ENCODE measurements around the gene ATRN.

ATRN gene

DNA sequence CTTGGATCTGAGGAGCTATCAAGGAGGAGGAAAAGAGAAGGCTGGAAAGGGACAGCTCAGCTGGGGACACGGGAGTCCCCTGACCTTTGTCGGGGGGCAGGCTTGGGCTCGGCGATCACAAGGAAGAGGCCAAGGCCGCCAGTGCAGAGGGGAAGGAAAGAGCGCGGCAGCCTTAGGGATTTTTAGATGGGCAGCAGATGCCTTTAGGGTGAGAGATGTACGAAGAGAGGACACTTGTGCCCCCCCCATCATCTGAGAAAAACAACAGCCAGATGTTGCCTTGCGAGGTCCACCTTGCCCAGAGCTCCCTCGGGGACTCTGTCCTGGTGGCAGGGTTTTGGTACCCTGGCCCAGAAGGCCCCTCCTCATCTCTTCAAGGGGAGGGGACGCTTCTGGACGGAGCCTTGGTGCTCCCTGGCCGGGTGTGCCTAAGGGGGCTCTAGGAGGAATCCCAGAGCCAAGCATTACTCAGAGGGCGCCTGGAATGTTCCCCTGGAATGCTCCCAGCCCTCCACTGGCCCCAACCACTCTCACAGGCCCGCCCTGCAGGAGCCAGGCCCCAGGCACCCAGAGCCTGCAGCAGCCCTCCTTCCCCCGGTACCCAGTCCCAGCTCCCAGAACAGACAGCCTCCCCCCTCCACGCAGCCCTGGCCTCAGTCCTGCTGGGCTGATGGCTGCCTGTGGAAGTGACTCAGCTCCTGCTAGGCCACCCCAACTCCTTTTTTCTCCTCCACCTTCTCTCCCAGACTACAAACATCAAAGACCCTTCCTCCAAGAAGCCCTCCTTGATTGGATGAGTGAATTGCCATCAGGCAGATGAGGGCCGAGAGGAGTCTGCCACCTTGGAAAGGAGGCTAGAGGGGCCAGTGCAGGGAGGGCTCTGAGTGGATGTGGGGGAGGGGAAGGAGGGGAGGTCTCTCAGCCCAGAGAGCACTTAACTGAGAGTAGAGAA is 209.2 kb downstream of the ATRN start:
- no peaks in the 10 kb centered on the region for H4K20me1 ChIP-seq (ENCODE audit: insufficient read depth, low read length, poor library complexity, severe bottlenecking)
- no peaks in the 10 kb centered on the region for H3F3A ChIP-seq (ENCODE audit: low read depth)
- TF ChIP-seq EZH2phosphoT487 (IDR thresholded peaks at IDR 0.05; ENCODE audit: borderline replicate concordance), result no peak
- TF ChIP-seq, protein P1, sequence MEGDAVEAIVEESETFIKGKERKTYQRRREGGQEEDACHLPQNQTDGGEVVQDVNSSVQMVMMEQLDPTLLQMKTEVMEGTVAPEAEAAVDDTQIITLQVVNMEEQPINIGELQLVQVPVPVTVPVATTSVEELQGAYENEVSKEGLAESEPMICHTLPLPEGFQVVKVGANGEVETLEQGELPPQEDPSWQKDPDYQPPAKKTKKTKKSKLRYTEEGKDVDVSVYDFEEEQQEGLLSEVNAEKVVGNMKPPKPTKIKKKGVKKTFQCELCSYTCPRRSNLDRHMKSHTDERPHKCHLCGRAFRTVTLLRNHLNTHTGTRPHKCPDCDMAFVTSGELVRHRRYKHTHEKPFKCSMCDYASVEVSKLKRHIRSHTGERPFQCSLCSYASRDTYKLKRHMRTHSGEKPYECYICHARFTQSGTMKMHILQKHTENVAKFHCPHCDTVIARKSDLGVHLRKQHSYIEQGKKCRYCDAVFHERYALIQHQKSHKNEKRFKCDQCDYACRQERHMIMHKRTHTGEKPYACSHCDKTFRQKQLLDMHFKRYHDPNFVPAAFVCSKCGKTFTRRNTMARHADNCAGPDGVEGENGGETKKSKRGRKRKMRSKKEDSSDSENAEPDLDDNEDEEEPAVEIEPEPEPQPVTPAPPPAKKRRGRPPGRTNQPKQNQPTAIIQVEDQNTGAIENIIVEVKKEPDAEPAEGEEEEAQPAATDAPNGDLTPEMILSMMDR (conservative IDR thresholded peaks at IDR 0.05; ENCODE audit: low read length), result no peak
- no peaks in the 10 kb centered on the region for H3K9me2 ChIP-seq (replicated peaks; ENCODE audit: low read depth, low read length)
- H3K79me2 ChIP-seq (ENCODE audit: insufficient read depth, low read length), result no peaks in the 10 kb centered on the region
- H3K4me3 ChIP-seq (ENCODE audit: low read length, poor library complexity, severe bottlenecking), result no peak overlapping the region
- no peaks in the 10 kb centered on the region for H3K4me1 ChIP-seq (ENCODE audit: insufficient read depth, low read length, poor library complexity, severe bottlenecking)
- no peak overlapping the region for H2AFZ ChIP-seq (ENCODE audit: low read length)
- no peaks in the 10 kb centered on the region for H3K36me3 ChIP-seq (ENCODE audit: insufficient read depth, low read length)
- H3K4me2 ChIP-seq (ENCODE audit: low read depth, low read length, poor library complexity, severe bottlenecking), result no peak overlapping the region
- H3K9me3 ChIP-seq (ENCODE audit: insufficient read depth, low read depth, low read length), result no peaks in the 10 kb centered on the region
- H3K27me3 ChIP-seq (ENCODE audit: insufficient read depth, low read length, poor library complexity, severe bottlenecking), result no peaks in the 10 kb centered on the region
- no peak overlapping the region for H3K9ac ChIP-seq (ENCODE audit: low read depth, low read length, poor library complexity, severe bottlenecking)

DNA sequence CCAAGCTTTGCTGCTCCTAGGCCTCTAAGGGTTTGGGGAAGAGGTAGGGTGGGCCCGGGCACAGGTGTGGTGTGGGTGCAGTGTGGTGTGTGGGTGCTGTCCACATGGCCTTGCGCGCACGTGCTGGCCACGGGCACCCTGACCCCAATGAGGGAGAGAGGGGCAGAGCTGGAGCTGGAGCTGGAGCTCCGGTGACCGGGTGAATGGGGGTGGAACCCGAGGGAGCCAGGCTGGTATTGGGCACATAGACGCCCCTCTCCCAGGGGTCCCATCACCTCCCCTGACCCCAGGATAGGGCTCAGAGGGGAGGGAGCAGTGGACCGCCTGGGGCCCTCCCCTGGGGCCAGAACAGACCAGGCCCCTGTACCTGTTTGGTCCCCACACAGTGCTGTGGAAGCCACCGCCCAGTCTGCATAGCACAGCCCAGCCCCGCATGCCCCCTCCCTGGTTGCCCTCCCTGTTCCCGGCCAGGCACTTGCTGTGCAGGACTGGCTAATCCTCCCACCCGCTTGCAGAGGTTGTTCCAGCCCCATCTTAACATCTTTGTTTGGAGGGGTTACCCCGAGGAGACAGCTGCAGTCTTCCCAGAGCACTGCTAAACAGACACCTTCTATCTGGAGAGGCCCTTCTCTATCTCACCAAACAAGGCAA is 210.0 kb downstream of the ATRN start:
- Histone ChIP-seq H2AFZ (ENCODE audit: low read length) (no peak overlapping the region), H3K4me1 (ENCODE audit: insufficient read depth, low read length, poor library complexity, severe bottlenecking) (no peaks in the 10 kb centered on the region), H3F3A (ENCODE audit: low read depth) (no peaks in the 10 kb centered on the region), H3K9me3 (ENCODE audit: insufficient read depth, low read depth, low read length) (no peaks in the 10 kb centered on the region), H3K79me2 (ENCODE audit: insufficient read depth, low read length) (no peaks in the 10 kb centered on the region), H3K36me3 (ENCODE audit: insufficient read depth, low read length) (no peaks in the 10 kb centered on the region), H3K27me3 (ENCODE audit: insufficient read depth, low read length, poor library complexity, severe bottlenecking) (no peaks in the 10 kb centered on the region), H4K20me1 (ENCODE audit: insufficient read depth, low read length, poor library complexity, severe bottlenecking) (no peaks in the 10 kb centered on the region), H3K9me2 (replicated peaks; ENCODE audit: low read depth, low read length) (no peaks in the 10 kb centered on the region), H3K9ac (ENCODE audit: low read depth, low read length, poor library complexity, severe bottlenecking) (no peak overlapping the region), H3K4me3 (ENCODE audit: low read length, poor library complexity, severe bottlenecking) (no peak overlapping the region), H3K4me2 (ENCODE audit: low read depth, low read length, poor library complexity, severe bottlenecking) (no peak overlapping the region)
- no peak for TF ChIP-seq EZH2phosphoT487 (IDR thresholded peaks at IDR 0.05; ENCODE audit: borderline replicate concordance)
- TF ChIP-seq, protein P1 (conservative IDR thresholded peaks at IDR 0.05; ENCODE audit: low read length), result no peak

DNA sequence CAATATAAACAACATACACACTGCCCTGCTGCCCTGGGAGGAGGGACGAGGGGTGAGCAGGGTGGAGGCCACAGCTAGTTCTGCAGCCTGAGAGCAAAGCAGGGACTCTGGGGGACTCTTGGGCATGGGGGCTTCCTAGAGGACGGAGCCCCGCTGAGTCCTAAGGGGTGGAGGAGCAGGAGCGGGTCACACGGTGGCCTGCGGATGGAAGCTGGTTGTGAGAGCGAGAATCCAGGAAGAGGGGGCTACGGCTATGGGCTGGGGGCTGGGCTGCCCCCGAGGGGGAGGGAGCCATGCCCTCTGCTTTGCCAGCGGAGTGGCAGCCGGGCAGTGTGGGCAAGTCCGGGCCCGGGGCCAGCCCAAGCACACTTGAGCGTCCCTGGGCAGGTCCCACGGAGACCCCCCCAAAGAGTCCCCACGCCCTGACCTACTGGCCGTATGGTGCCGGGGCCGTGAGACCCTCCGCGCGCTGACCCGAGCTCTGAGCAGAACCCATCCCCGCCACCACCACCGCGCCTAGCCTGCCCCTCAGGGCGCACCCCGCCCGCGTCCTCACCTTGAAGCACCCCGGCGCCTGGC is 210.6 kb downstream of the ATRN start:
- Histone ChIP-seq H3K4me2 (ENCODE audit: low read depth, low read length, poor library complexity, severe bottlenecking) (no peak overlapping the region), H2AFZ (ENCODE audit: low read length) (no peak overlapping the region), H3K79me2 (ENCODE audit: insufficient read depth, low read length) (no peaks in the 10 kb centered on the region), H4K20me1 (ENCODE audit: insufficient read depth, low read length, poor library complexity, severe bottlenecking) (no peaks in the 10 kb centered on the region), H3K4me3 (ENCODE audit: low read length, poor library complexity, severe bottlenecking) (no peak overlapping the region), H3F3A (ENCODE audit: low read depth) (no peaks in the 10 kb centered on the region), H3K9me3 (ENCODE audit: insufficient read depth, low read depth, low read length) (no peaks in the 10 kb centered on the region), H3K9ac (ENCODE audit: low read depth, low read length, poor library complexity, severe bottlenecking) (no peak overlapping the region), H3K9me2 (replicated peaks; ENCODE audit: low read depth, low read length) (no peaks in the 10 kb centered on the region), H3K27me3 (ENCODE audit: insufficient read depth, low read length, poor library complexity, severe bottlenecking) (no peaks in the 10 kb centered on the region), H3K4me1 (ENCODE audit: insufficient read depth, low read length, poor library complexity, severe bottlenecking) (no peaks in the 10 kb centered on the region), H3K36me3 (ENCODE audit: insufficient read depth, low read length) (no peaks in the 10 kb centered on the region)
- no peak for TF ChIP-seq EZH2phosphoT487 (IDR thresholded peaks at IDR 0.05; ENCODE audit: borderline replicate concordance)
- TF ChIP-seq, protein P1 (conservative IDR thresholded peaks at IDR 0.05; ENCODE audit: low read length), result no peak

Measured in Loucy (cell line).